NCI-H69 (cell line): ENCODE measurements around the gene TMSB4X.

Experiments
- DNase-seq: peaks from one replicate; lab custom pipeline; 2025; lab: John Stamatoyannopoulos, UW

The TMSB4X gene

GRCh38 chrX:13024986-13025385, 50.1 kb downstream of the TMSB4X start:
- no peak for DNase-seq
